GM23248 (cell line): ENCODE results near the gene OR51B2. TPM values are rescaled to one million over a fixed set of nuclear protein-coding genes. Genes with fewer than 3 reads are reported as not detected.

Experiments used
- DNase-seq: peaks from one replicate; pipeline ENCODE4 v3.0.0-alpha.2; 2015
- H2AFZ ChIP-seq: fragments of 200-600 bp; sonication (generic); 2 replicates; pipeline ENCODE4 v1.6.1; 2016; ENCODE audit warnings: antibody characterized with exemption
- H3F3A ChIP-seq: fragments of 200-600 bp; sonication (generic); 2 replicates; pipeline ENCODE4 v1.6.1; 2016; ENCODE audit warnings: mild to moderate bottlenecking, antibody characterized with exemption, mixed run types; ENCODE audit not compliant: insufficient read depth
- H3K27ac ChIP-seq: fragments of 200-600 bp; sonication (generic); 2 replicates; pipeline ENCODE4 v1.5.1; 2016; ENCODE audit warnings: mild to moderate bottlenecking
- H3K27me3 ChIP-seq: fragments of 200-600 bp; sonication (generic); replicated peaks from 2 replicates; pipeline ENCODE4 v1.6.1; 2016; ENCODE audit warnings: mild to moderate bottlenecking; ENCODE audit not compliant: insufficient read depth
- H3K36me3 ChIP-seq: fragments of 200-600 bp; sonication (generic); 2 replicates; pipeline ENCODE4 v1.6.1; 2016; ENCODE audit warnings: low read depth, mild to moderate bottlenecking
- H3K4me1 ChIP-seq: fragments of 200-600 bp; sonication (generic); 2 replicates; pipeline ENCODE4 v1.6.1; 2016; ENCODE audit warnings: mild to moderate bottlenecking; ENCODE audit not compliant: insufficient read depth
- H3K4me2 ChIP-seq: fragments of 200-600 bp; sonication (generic); one replicate; pipeline ENCODE4 v1.6.1; 2016; ENCODE audit warnings: mild to moderate bottlenecking; ENCODE audit not compliant: unreplicated experiment
- H3K4me3 ChIP-seq: fragments of 200-600 bp; sonication (generic); 2 replicates; pipeline ENCODE4 v1.5.1; 2016; ENCODE audit warnings: mild to moderate bottlenecking
- H3K79me2 ChIP-seq: fragments of 200-600 bp; sonication (generic); 2 replicates; pipeline ENCODE4 v1.6.1; 2016; ENCODE audit warnings: mild to moderate bottlenecking; ENCODE audit not compliant: insufficient read depth
- H3K9ac ChIP-seq: fragments of 200-600 bp; sonication (generic); 2 replicates; pipeline ENCODE4 v1.6.1; 2016; ENCODE audit warnings: mild to moderate bottlenecking
- H3K9me2 ChIP-seq: fragments of 200-600 bp; sonication (generic); 2 replicates; pipeline ENCODE4 v1.6.1; 2016; ENCODE audit warnings: mixed run types, mild to moderate bottlenecking, moderate library complexity; ENCODE audit not compliant: insufficient read depth
- H3K9me3 ChIP-seq: fragments of 200-600 bp; sonication (generic); one replicate; pipeline ENCODE4 v1.6.1; 2017; ENCODE audit warnings: low read depth
- H4K20me1 ChIP-seq: fragments of 200-600 bp; sonication (generic); 2 replicates; pipeline ENCODE4 v1.6.0; 2016; ENCODE audit not compliant: insufficient read depth
- EZH2 ChIP-seq: fragments of 200-600 bp; sonication (generic); IDR thresholded peaks from 2 replicates; pipeline ENCODE4 v1.6.1; 2018; ENCODE audit warnings: antibody characterized with exemption, mild to moderate bottlenecking; ENCODE audit not compliant: insufficient read depth, poor library complexity, severe bottlenecking
- EZH2phosphoT487 ChIP-seq: fragments of 200-600 bp; sonication (generic); IDR thresholded peaks from 2 replicates; pipeline ENCODE4 v1.6.1; 2018; ENCODE audit warnings: antibody characterized with exemption, moderate library complexity, mild to moderate bottlenecking, low read depth; ENCODE audit not compliant: insufficient read depth
- WGBS, 2 experiments: methylation state at CpG; one replicate each; pipeline ENCODE4 v1.1.6; 2015 to 2017; ENCODE audit warnings: low lambda C conversion rate in 2 of 2, low coverage in 1 of 2; ENCODE audit errors: missing lambda C conversion rate in 2 of 2; 5-methylcytosine and 5-hydroxymethylcytosine counted together
- in situ Hi-C: fragments of 300-500 bp; cut with MboI; formaldehyde crosslinking; loops from 2 replicates; pipeline ENCODE4 v1.15.0; 2020
- polyA plus RNA-seq: library from polyadenylated mRNA; unstranded; fragments of >200 nt; fragmentation: Nextera tagmentation; extraction: Ambion mirVana; gene quantifications from 2 replicates; pipeline ENCODE4 v1.2.1, GENCODE V29; 2016
- total RNA-seq: library from RNA; depleted of rRNA; stranded (reverse); fragments of >200 nt; shearing (Covaris generic); gene quantifications from 2 replicates; pipeline ENCODE4 v1.2.3, GENCODE V29; 2014

Gene OR51B2
- total and polyA plus RNA-seq, 2 experiments from 2014 or later = not detected

DNA sequence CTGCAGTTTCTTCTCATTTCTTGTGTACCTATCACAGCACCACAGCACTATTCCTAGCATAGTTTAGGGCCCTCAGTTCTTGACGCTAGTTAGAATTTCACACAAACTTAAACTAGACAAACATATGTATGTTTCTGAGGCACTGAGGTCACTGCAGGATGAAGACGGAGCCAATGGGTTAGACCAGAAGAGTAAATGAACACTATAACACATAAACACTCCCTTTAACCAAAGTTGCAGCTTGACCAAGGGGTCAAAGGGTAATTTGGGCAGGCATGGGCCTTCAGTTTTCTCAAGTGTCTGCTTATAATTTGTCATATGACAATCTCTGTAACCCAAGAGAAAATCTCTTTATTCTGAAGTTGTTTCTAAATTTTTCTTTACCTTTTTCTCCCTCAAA is 41.5 kb downstream of the OR51B2 start:
- Histone ChIP-seq H3K4me2 (no peak overlapping the region), H3K9me3 (no peaks in the 10 kb centered on the region), H3K4me1 (peaks cover 16% of the 10 kb centered on the region), H3K4me3 (no peak overlapping the region), H3K79me2 (no peaks in the 10 kb centered on the region), H3K36me3 (no peaks in the 10 kb centered on the region), H3K27me3 (no peaks in the 10 kb centered on the region), H3K27ac (no peak overlapping the region), H2AFZ (no peak overlapping the region), H3F3A (peaks cover 14% of the 10 kb centered on the region; the same call in 1 of the 2 replicates), H3K9me2 (no peaks in the 10 kb centered on the region), H4K20me1 (no peaks in the 10 kb centered on the region), H3K9ac (no peak overlapping the region)
- WGBS, 2 experiments = 93 to 98% methylated on average over 2 of the region's 2 CpGs
- DNase-seq = no peak
- in situ Hi-C loops = no loop called here
- TF ChIP-seq EZH2 = no peak
- no peak for TF ChIP-seq EZH2phosphoT487

DNA sequence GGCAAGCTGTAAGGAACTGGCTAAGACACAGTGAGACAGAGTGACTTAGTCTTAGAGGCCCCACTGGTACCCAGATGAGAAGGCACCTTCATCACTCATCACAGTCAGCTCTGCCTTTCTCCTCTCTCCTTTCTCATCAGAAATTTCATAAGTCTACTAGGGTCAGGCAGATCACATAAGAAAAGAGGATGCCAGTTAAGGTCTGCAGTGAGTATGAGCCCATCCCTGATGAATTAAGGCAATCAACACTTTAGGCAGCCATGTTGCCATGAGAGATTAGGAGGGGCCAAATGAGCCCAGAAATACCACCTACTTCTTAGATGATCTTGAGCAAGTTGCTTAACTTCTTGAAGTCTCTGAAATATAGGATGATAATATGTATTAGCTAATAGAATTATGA is 42.5 kb downstream of the OR51B2 start:
- H3K9me2 ChIP-seq = no peaks in the 10 kb centered on the region
- no peaks in the 10 kb centered on the region for H3K27me3 ChIP-seq
- no peak for DNase-seq
- H3K4me2 ChIP-seq = no peak overlapping the region
- no peak overlapping the region for H3K9ac ChIP-seq
- peaks cover 14% of the 10 kb centered on the region; the same call in 1 of the 2 replicates for H3F3A ChIP-seq
- H2AFZ ChIP-seq = no peak overlapping the region
- no peaks in the 10 kb centered on the region for H3K36me3 ChIP-seq
- TF ChIP-seq EZH2phosphoT487 (no peak), EZH2 (no peak)
- no peaks in the 10 kb centered on the region for H3K79me2 ChIP-seq
- no peaks in the 10 kb centered on the region for H3K9me3 ChIP-seq
- H3K4me3 ChIP-seq = no peak overlapping the region
- no peaks in the 10 kb centered on the region for H4K20me1 ChIP-seq
- in situ Hi-C loops = no loop called here
- H3K4me1 ChIP-seq = peaks cover 15% of the 10 kb centered on the region
- no peak overlapping the region for H3K27ac ChIP-seq

DNA sequence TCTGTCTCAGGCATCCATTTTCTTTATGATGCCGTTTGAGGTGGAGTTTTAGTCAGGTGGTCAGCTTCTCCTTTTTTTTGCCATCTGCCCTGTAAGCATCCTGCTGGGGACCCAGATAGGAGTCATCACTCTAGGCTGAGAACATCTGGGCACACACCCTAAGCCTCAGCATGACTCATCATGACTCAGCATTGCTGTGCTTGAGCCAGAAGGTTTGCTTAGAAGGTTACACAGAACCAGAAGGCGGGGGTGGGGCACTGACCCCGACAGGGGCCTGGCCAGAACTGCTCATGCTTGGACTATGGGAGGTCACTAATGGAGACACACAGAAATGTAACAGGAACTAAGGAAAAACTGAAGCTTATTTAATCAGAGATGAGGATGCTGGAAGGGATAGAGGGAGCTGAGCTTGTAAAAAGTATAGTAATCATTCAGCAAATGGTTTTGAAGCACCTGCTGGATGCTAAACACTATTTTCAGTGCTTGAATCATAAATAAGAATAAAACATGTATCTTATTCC is 43.5 kb downstream of the OR51B2 start:
- Histone ChIP-seq H2AFZ (no peak overlapping the region), H3K4me3 (no peak overlapping the region), H3K27me3 (no peaks in the 10 kb centered on the region), H4K20me1 (no peaks in the 10 kb centered on the region), H3K79me2 (no peaks in the 10 kb centered on the region), H3K9ac (no peak overlapping the region), H3K4me1 (peaks cover 15% of the 10 kb centered on the region), H3K9me2 (no peaks in the 10 kb centered on the region), H3K27ac (peak overlapping the region; percentile 20; the same call in 1 of the 2 replicates), H3K36me3 (no peaks in the 10 kb centered on the region), H3K9me3 (no peaks in the 10 kb centered on the region), H3F3A (peaks cover 14% of the 10 kb centered on the region; the same call in 1 of the 2 replicates), H3K4me2 (peak overlapping the region; percentile 26)
- in situ Hi-C loops = no loop called here
- TF ChIP-seq EZH2 = no peak
- no peak for TF ChIP-seq EZH2phosphoT487
- peak; percentile 98 for DNase-seq
- WGBS, 2 experiments = 0% methylated on average over 3 of the region's 3 CpGs

DNA sequence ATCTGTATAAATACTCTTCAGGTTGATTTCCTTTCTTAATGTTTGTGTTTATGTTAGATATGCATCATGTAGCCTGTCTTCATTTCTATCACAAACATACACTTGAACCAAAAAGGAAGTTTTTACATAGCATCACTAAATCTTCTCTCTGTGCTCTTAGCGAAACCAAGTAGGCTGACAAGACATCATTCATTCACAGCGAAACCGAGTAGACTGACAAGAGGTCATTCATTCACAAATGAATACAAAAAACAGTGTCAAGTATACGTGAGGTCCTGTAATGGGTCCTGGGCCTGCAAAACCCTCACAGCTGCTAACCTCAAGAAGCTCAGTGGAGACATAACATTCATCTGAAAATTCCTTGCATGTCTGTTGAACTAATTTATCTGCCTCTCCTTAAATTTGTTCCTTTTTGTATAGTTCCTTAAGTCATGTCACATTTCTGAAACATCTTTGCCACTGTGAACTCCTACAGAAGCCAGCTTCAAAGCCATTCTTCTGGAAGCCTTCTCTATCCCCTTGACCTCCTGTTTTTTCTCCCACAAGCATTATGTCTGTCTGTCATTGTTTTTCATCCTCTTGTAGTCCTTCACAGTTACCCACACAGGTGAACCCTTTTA is 44.5 kb downstream of the OR51B2 start:
- H3K9ac ChIP-seq = no peak overlapping the region
- no peak overlapping the region for H3K4me3 ChIP-seq
- no peak for DNase-seq
- H3K4me1 ChIP-seq = peaks cover 15% of the 10 kb centered on the region
- no peaks in the 10 kb centered on the region for H3K9me2 ChIP-seq
- H3K4me2 ChIP-seq = no peak overlapping the region
- H3K36me3 ChIP-seq = no peaks in the 10 kb centered on the region
- WGBS, 2 experiments = 94 to 96% methylated on average over 4 of the region's 4 CpGs
- no peaks in the 10 kb centered on the region for H3K79me2 ChIP-seq
- H4K20me1 ChIP-seq = no peaks in the 10 kb centered on the region
- in situ Hi-C loops = no loop called here
- H3K27me3 ChIP-seq = no peaks in the 10 kb centered on the region
- TF ChIP-seq EZH2phosphoT487 = no peak
- no peak for TF ChIP-seq EZH2
- H3K27ac ChIP-seq = 0 out of 2 replicates have a peak overlapping the region, but pooled peaks have one; percentile 12
- H2AFZ ChIP-seq = peak overlapping the region; percentile 67
- peaks cover 14% of the 10 kb centered on the region; the same call in 1 of the 2 replicates for H3F3A ChIP-seq
- H3K9me3 ChIP-seq = no peaks in the 10 kb centered on the region
